ENCODE results near the gene ETV2.

Gene ETV2

GRCh38 chr19:35693835-35694599 is 52.5 kb downstream of the ETV2 start:
- TF ChIP-seq, protein P1, sequence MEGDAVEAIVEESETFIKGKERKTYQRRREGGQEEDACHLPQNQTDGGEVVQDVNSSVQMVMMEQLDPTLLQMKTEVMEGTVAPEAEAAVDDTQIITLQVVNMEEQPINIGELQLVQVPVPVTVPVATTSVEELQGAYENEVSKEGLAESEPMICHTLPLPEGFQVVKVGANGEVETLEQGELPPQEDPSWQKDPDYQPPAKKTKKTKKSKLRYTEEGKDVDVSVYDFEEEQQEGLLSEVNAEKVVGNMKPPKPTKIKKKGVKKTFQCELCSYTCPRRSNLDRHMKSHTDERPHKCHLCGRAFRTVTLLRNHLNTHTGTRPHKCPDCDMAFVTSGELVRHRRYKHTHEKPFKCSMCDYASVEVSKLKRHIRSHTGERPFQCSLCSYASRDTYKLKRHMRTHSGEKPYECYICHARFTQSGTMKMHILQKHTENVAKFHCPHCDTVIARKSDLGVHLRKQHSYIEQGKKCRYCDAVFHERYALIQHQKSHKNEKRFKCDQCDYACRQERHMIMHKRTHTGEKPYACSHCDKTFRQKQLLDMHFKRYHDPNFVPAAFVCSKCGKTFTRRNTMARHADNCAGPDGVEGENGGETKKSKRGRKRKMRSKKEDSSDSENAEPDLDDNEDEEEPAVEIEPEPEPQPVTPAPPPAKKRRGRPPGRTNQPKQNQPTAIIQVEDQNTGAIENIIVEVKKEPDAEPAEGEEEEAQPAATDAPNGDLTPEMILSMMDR (conservative IDR thresholded peaks at IDR 0.05; ENCODE audit: low read depth, low read length), result peak; percentile 99
- H3K4me3 ChIP-seq (ENCODE audit: low read length), result no peak overlapping the region
- DNase-seq (ENCODE audit: low read depth), result peak; percentile 33

All from retinal pigment epithelial cell (primary cell).